Retinal pigment epithelial cell (primary cell): ENCODE data around the gene SYCP3.
"Not testable (repeated sequence)": the region's sequence is repeated elsewhere in the genome, so short reads cannot be mapped to it uniquely, and the experiment has no call there.

ENCODE experiments used
- DNase-seq: peaks from one replicate; pipeline ENCODE4 v3.0.0-alpha.2; 2010; ENCODE audit warnings: low read depth
- H3K4me3 ChIP-seq: 2 replicates; pipeline ENCODE4 v1.5.1; 2011; ENCODE audit warnings: mild to moderate bottlenecking, low read length, control low read depth, moderate library complexity
- TF ChIP-seq, protein P1 (sequence below): conservative IDR thresholded peaks from 2 replicates; pipeline ENCODE4 v1.5.1; 2011; ENCODE audit warnings: low read depth, low read length, control low read depth, inconsistent platforms

SYCP3 gene

DNA sequence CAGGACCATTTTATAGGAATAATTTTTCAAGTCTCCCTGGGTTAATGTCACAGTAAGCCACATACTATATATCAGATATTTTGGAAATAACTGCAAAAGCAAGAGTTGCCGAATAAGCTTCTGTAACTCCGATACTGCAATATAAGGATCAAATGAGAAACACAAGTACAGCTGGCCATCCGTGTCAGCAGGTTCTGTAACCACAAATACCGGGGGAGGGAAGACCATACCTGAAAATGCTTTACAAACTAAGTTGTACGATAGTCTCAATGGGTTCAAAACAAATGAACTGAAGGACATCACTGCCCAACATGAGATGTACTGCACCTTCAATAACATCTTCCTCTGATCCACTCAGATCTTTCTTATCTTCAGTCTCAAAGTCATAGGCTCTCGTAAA, 1.8 kb downstream of the SYCP3 start:
- TF ChIP-seq, protein P1, sequence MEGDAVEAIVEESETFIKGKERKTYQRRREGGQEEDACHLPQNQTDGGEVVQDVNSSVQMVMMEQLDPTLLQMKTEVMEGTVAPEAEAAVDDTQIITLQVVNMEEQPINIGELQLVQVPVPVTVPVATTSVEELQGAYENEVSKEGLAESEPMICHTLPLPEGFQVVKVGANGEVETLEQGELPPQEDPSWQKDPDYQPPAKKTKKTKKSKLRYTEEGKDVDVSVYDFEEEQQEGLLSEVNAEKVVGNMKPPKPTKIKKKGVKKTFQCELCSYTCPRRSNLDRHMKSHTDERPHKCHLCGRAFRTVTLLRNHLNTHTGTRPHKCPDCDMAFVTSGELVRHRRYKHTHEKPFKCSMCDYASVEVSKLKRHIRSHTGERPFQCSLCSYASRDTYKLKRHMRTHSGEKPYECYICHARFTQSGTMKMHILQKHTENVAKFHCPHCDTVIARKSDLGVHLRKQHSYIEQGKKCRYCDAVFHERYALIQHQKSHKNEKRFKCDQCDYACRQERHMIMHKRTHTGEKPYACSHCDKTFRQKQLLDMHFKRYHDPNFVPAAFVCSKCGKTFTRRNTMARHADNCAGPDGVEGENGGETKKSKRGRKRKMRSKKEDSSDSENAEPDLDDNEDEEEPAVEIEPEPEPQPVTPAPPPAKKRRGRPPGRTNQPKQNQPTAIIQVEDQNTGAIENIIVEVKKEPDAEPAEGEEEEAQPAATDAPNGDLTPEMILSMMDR: no peak
- no peak overlapping the region for H3K4me3 ChIP-seq
- no peak for DNase-seq

DNA sequence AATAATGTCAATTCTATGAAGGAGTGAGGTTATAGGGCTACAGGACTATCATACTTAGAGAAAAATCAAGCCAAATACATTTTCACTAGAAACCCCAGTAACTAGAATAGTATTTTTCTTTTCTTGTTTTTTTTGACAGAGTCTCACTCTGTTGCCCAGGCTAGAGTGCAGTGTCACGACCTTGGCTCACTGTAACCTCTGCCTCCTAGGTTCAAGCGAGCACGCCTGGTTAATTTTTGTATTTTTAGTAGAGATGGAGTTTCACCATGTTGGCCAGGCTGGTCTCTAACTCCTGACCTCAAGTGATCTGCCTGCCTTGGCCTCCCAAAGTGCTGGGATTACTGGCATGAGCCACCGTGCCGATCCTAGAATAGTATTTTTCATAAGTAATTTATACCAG, 4.8 kb downstream of the SYCP3 start:
- DNase-seq, H3K4me3 ChIP-seq: not testable (repeated sequence)

DNA sequence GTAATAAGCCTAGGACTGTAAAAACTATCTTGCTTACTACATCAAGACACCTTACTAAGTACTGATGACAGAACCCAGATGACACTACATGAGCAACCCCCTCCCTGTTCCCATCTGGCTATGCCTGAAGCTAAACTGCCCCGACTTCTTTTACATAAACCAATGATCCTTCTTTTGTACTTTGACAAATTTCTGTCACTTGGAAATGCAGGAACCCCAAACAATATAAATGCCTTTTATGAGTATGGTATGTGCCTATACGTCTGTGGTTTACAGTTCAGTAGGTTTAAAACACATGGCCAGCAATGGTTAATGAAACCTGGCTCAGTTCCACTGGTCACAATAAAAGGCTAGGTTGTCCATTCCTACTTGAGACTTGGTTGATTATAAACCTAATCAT, 6.1 kb downstream of the SYCP3 start:
- TF ChIP-seq, protein P1: no peak
- H3K4me3 ChIP-seq: no peak overlapping the region
- DNase-seq: no peak

DNA sequence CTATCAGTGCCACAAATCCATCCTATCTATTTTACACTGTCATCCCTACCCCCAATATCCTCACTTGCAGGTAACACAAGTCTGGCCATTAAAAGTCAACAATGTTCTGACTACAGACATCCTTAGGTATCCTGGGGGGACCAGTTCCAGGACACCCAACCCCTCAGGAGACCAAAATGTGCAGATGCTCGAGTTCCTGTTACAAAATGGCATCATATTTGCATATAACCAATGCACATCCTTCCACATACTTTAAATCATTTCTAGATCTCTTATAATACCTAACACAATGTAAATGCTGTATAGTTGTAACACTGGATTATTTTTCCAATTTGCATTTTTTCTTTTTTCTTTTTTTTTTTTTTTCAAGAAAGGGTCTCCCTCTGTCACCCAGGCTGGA, 6.9 kb downstream of the SYCP3 start:
- TF ChIP-seq, protein P1: no peak
- DNase-seq: no peak

DNA sequence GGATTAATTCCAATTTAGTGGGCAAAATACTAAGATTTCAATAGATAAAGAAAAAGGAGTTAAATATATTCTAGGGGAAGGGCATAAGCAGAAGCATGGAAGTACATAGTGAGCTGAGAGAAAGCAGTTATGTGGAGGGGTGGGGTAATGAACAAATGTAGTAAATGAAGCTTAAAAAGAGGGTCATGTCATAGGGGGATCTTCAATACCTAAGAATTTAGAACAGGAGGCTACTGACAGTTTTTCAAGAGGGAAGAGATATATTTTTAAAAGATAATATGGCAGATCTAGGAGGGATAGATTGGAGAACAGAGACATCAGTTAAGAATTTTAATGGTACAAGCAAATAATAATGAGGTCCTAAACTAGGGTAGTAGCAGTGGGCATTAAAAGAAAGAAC, 9.4 kb downstream of the SYCP3 start:
- TF ChIP-seq, protein P1: no peak
- no peak overlapping the region for H3K4me3 ChIP-seq
- no peak for DNase-seq

More for the DNA sequence above, 6.9 kb downstream of the SYCP3 start:
- no peak overlapping the region for H3K4me3 ChIP-seq

DNA sequence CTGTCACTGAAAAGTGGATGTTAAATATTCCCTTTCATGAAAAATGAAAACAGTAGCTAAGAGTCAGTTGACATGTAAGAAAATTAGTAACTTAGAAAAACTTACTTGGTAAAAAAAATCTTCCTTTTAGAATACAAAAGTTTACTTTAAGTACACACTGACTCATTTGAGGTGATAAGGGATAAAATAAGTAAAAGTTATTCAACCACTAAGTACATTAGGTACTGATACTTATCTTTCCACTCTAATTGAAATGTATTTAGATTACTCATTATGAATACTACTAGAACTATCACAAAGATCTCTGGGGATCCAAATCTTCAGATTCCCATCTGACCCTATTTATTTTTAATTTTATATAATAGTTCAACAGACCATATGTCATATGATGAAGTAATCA, 12.2 kb downstream of the SYCP3 start:
- TF ChIP-seq, protein P1: no peak
- H3K4me3 ChIP-seq: no peak overlapping the region
- no peak for DNase-seq

DNA sequence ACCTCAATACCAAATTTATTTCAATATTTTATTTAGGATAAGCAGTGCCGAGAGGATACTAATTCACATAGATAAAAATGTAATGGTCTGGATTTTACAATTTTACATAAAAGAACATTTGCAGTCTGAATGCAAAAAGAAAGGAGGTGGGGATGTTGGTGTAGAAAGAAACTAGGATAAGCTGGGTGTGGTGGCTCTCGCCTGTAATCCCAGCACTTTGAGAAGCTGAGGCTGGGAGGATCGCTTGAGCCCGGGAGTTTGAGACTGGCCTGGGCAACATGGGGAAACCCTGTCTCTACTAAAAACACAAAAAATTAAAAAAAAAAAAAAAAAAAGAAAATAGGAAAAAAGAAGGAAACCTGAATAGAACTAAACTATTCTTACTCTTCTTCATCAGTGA, 16.9 kb downstream of the SYCP3 start:
- TF ChIP-seq, protein P1: no peak
- no peak overlapping the region for H3K4me3 ChIP-seq
- DNase-seq: no peak

DNA sequence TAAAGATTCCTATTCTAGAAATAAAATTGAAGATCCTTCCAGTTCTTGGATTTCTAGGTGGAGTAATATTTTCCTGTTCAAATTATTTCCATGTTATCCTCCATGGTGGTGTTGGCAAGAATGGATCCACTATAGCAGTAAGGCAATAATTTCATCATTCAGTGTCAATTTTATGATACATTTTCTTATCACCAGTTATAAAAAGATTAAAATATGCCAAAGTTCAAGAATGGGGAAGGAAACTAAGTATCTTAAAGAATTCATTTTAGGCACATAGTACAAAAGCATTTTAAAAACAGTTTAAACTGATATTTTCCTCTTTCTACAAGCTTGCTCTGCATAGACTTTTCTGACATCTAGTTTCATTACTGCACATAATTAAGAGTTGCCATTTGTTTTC, 19.1 kb downstream of the SYCP3 start:
- TF ChIP-seq, protein P1: no peak
- no peak for DNase-seq
- H3K4me3 ChIP-seq: no peak overlapping the region
